Measurements from ENCODE around the gene MMS22L. TPM values are rescaled to one million over a fixed set of nuclear protein-coding genes. Genes with fewer than 3 reads are reported as not detected.

Gene MMS22L
- total and polyA plus RNA-seq, 5 donors from 2014 or later: 3.8 to 14.3 (median 6.9) TPM

DNA sequence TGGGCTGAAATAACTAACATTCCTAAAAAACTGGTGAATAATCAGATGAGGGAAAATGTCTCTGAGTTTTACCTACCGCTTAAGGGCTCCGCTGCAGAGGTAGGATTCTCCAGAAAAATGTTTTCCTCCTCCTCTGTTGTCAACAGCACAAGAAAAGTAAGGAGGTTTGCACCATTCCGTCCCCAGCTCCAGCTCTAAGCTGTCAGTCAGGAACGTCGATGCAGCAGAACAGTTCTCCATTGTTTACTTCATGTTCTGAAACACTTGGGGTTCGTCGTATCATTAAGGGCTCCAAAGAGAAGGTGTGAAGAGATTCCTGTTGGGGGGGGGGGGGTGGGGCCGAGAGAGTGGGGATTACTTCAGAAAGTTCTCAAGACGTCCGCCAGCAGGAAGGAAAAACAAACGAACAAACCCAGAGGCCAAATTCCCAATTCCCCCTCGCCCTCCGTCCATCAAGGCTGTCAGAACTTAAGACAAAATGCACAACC is 734 bp downstream of the MMS22L start:
- H3K27me3 ChIP-seq (ENCODE audit: control insufficient read depth, insufficient read depth, low read length): no peaks in the 10 kb centered on the region
- no peak overlapping the region for H3K27ac ChIP-seq (ENCODE audit: insufficient read depth, low read length, poor library complexity, severe bottlenecking)
- H3K27me3 Mint-ChIP-seq: no peaks in the 10 kb centered on the region
- DNase-seq: no peak
- H3K36me3 ChIP-seq (ENCODE audit: control insufficient read depth, insufficient read depth, low read length): peaks cover 6% of the 10 kb centered on the region
- H3K4me3 Mint-ChIP-seq: peak overlapping the region; percentile 96 to 99 (median 97)
- H3K4me1 Mint-ChIP-seq: peaks cover 21 to 45% (median 30%) of the 10 kb centered on the region in 4 donors
- no peak for ATAC-seq (ENCODE audit: low read depth in 2 of 2)
- H3K9me3 ChIP-seq (ENCODE audit: control insufficient read depth in 2 of 2, low read length in 2 of 2): no peaks in the 10 kb centered on the region
- H3K4me1 ChIP-seq (ENCODE audit: control insufficient read depth, insufficient read depth, low read length, poor library complexity, severe bottlenecking): peaks cover 13% of the 10 kb centered on the region
- H3K4me3 ChIP-seq (ENCODE audit: low read depth, low read length): peak overlapping the region; percentile 95
- peaks cover 11% of the 10 kb centered on the region for H3K36me3 Mint-ChIP-seq
- peak overlapping the region; percentile 86 to 95 (median 88) for H3K27ac Mint-ChIP-seq
- peaks cover 0 to 1% (median 0%) of the 10 kb centered on the region in 7 donors for H3K9me3 Mint-ChIP-seq

DNA sequence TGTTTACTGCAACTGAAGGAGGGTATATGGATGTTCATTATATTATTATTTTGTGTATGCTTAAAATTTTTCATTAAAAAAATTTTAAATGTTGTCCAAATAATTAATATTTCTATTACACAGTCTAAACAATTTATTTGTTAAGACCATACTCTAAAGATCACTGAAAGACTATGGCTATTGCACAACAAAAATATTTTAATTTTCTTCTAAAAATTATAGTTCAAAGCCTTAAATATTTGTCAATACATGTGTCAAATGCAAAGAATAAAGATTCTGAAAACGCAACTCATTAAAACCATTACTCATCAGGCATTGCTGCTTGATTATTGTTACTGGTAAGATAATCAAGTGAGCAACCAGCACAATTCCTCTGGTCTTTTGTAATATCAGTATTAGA is 2.2 kb downstream of the MMS22L start:
- DNase-seq: no peak
- no peak for ATAC-seq (ENCODE audit: low read depth in 2 of 2)
- Histone ChIP-seq H3K27ac (ENCODE audit: insufficient read depth, low read length, poor library complexity, severe bottlenecking) (no peak overlapping the region), H3K36me3 (ENCODE audit: control insufficient read depth, insufficient read depth, low read length) (peaks cover 6% of the 10 kb centered on the region), H3K4me3 (ENCODE audit: low read depth, low read length) (peak overlapping the region; percentile 95), H3K9me3 (ENCODE audit: control insufficient read depth in 2 of 2, low read length in 2 of 2) (no peaks in the 10 kb centered on the region), H3K27me3 (ENCODE audit: control insufficient read depth, insufficient read depth, low read length) (no peaks in the 10 kb centered on the region), H3K4me1 (ENCODE audit: control insufficient read depth, insufficient read depth, low read length, poor library complexity, severe bottlenecking) (peaks cover 13% of the 10 kb centered on the region)
- Mint-ChIP-seq H3K9me3 (peaks cover 0 to 1% (median 0%) of the 10 kb centered on the region in 7 donors), H3K4me3 (peak overlapping the region in 3 of 4 donors; percentile 56 to 98 (median 96)), H3K36me3 (peaks cover 19% of the 10 kb centered on the region), H3K4me1 (peaks cover 27 to 49% (median 30%) of the 10 kb centered on the region in 4 donors), H3K27ac (no peak overlapping the region), H3K27me3 (no peaks in the 10 kb centered on the region)

DNA sequence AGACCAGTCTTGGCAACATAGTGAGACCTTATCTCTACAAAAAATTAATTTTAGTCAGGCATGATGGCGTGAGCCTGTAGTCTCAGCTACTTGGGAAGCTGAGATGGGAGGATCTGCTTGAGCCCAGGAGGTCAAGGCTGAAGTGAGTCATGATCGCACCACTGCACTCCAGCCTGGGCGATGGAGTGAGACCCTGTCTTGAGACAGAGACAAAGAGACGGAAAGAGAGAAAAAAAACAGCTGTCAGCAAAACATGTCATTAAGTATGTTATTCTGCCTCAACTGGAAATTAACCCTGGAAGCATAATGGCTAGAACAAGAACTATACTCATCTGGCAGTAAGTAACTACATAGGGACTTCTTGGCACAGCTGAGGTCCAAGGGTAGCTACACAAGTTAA is 7.2 kb downstream of the MMS22L start:
- DNase-seq (no peak), ATAC-seq (ENCODE audit: low read depth in 2 of 2) (no peak)
- peaks cover 35% of the 10 kb centered on the region for H3K36me3 Mint-ChIP-seq
- Histone ChIP-seq H3K27ac (ENCODE audit: insufficient read depth, low read length, poor library complexity, severe bottlenecking) (no peak overlapping the region), H3K9me3 (ENCODE audit: control insufficient read depth in 2 of 2, low read length in 2 of 2) (no peaks in the 10 kb centered on the region), H3K4me3 (ENCODE audit: low read depth, low read length) (no peak overlapping the region), H3K36me3 (ENCODE audit: control insufficient read depth, insufficient read depth, low read length) (peaks cover 27% of the 10 kb centered on the region), H3K27me3 (ENCODE audit: control insufficient read depth, insufficient read depth, low read length) (no peaks in the 10 kb centered on the region), H3K4me1 (ENCODE audit: control insufficient read depth, insufficient read depth, low read length, poor library complexity, severe bottlenecking) (peaks cover under 1% of the 10 kb centered on the region)
- H3K4me1 Mint-ChIP-seq: peaks cover 13 to 25% (median 20%) of the 10 kb centered on the region in 4 donors
- H3K27ac Mint-ChIP-seq: no peak overlapping the region
- no peaks in the 10 kb centered on the region for H3K27me3 Mint-ChIP-seq
- H3K9me3 Mint-ChIP-seq: no peaks in the 10 kb centered on the region
- no peak overlapping the region for H3K4me3 Mint-ChIP-seq

DNA sequence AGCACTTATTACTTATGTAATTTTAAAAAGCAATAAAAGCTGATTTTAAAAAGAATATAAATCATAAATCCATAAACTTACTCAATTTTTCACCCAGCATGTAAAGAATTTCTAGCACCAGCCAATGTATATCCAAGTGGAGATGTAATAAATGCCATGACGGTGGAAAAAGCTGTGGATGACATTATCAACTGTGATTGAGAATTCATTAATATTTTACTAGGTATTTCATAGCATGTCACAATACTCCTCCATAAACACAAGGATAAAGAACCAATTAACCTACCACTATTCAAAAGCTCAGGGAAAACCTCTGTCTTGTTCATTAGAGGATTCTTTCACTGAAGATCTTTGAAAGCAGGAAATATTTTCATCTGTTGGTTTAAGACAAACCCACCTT is 13.2 kb downstream of the MMS22L start:
- H3K36me3 Mint-ChIP-seq: peaks cover 43% of the 10 kb centered on the region
- no peak overlapping the region for H3K27ac Mint-ChIP-seq
- DNase-seq (no peak), ATAC-seq (ENCODE audit: low read depth in 2 of 2) (no peak)
- H3K4me1 ChIP-seq (ENCODE audit: control insufficient read depth, insufficient read depth, low read length, poor library complexity, severe bottlenecking): no peaks in the 10 kb centered on the region
- H3K4me3 ChIP-seq (ENCODE audit: low read depth, low read length): no peak overlapping the region
- H3K9me3 ChIP-seq (ENCODE audit: control insufficient read depth in 2 of 2, low read length in 2 of 2): no peaks in the 10 kb centered on the region
- peaks cover 0 to 3% (median 0%) of the 10 kb centered on the region in 7 donors for H3K9me3 Mint-ChIP-seq
- no peak overlapping the region for H3K27ac ChIP-seq (ENCODE audit: insufficient read depth, low read length, poor library complexity, severe bottlenecking)
- no peak overlapping the region for H3K4me3 Mint-ChIP-seq
- H3K4me1 Mint-ChIP-seq: peaks cover 9 to 36% (median 23%) of the 10 kb centered on the region in 4 donors
- H3K36me3 ChIP-seq (ENCODE audit: control insufficient read depth, insufficient read depth, low read length): peaks cover 34% of the 10 kb centered on the region
- H3K27me3 ChIP-seq (ENCODE audit: control insufficient read depth, insufficient read depth, low read length): no peaks in the 10 kb centered on the region
- H3K27me3 Mint-ChIP-seq: no peaks in the 10 kb centered on the region

GRCh38 chr6:97262676-97263075 is 20.3 kb downstream of the MMS22L start:
- Mint-ChIP-seq H3K4me3 (no peak overlapping the region), H3K4me1 (peaks cover 0 to 9% (median 4%) of the 10 kb centered on the region in 4 donors), H3K9me3 (peaks cover 0 to 4% (median 0%) of the 10 kb centered on the region in 7 donors), H3K27ac (no peak overlapping the region), H3K27me3 (no peaks in the 10 kb centered on the region), H3K36me3 (peaks cover 54% of the 10 kb centered on the region)
- DNase-seq (no peak), ATAC-seq (ENCODE audit: low read depth in 2 of 2) (no peak)
- Histone ChIP-seq H3K27ac (ENCODE audit: insufficient read depth, low read length, poor library complexity, severe bottlenecking) (no peak overlapping the region), H3K36me3 (ENCODE audit: control insufficient read depth, insufficient read depth, low read length) (peaks cover 31% of the 10 kb centered on the region), H3K27me3 (ENCODE audit: control insufficient read depth, insufficient read depth, low read length) (no peaks in the 10 kb centered on the region), H3K4me3 (ENCODE audit: low read depth, low read length) (no peak overlapping the region), H3K4me1 (ENCODE audit: control insufficient read depth, insufficient read depth, low read length, poor library complexity, severe bottlenecking) (no peaks in the 10 kb centered on the region), H3K9me3 (ENCODE audit: control insufficient read depth in 2 of 2, low read length in 2 of 2) (no peaks in the 10 kb centered on the region)

GRCh38 chr6:97246842-97247241 is 36.2 kb downstream of the MMS22L start:
- Mint-ChIP-seq H3K27ac (no peak overlapping the region), H3K9me3 (peaks cover 0 to 8% (median 0%) of the 10 kb centered on the region in 7 donors), H3K27me3 (no peaks in the 10 kb centered on the region), H3K36me3 (peaks cover 34% of the 10 kb centered on the region), H3K4me3 (no peak overlapping the region), H3K4me1 (peaks cover 0 to 3% (median 0%) of the 10 kb centered on the region in 4 donors)
- DNase-seq: no peak
- ATAC-seq (ENCODE audit: low read depth in 2 of 2): no peak
- Histone ChIP-seq H3K27me3 (ENCODE audit: control insufficient read depth, insufficient read depth, low read length) (no peaks in the 10 kb centered on the region), H3K27ac (ENCODE audit: insufficient read depth, low read length, poor library complexity, severe bottlenecking) (no peak overlapping the region), H3K4me3 (ENCODE audit: low read depth, low read length) (no peak overlapping the region), H3K36me3 (ENCODE audit: control insufficient read depth, insufficient read depth, low read length) (peaks cover 19% of the 10 kb centered on the region), H3K9me3 (ENCODE audit: control insufficient read depth in 2 of 2, low read length in 2 of 2) (peaks cover 0 to 2% of the 10 kb centered on the region in 2 experiments), H3K4me1 (ENCODE audit: control insufficient read depth, insufficient read depth, low read length, poor library complexity, severe bottlenecking) (no peaks in the 10 kb centered on the region)

- Histone ChIP-seq H3K27ac (ENCODE audit: insufficient read depth, low read length, poor library complexity, severe bottlenecking) (no peak overlapping the region), H3K4me3 (ENCODE audit: low read depth, low read length) (no peak overlapping the region), H3K9me3 (ENCODE audit: control insufficient read depth in 2 of 2, low read length in 2 of 2) (peaks cover 0 to 2% of the 10 kb centered on the region in 2 experiments), H3K4me1 (ENCODE audit: control insufficient read depth, insufficient read depth, low read length, poor library complexity, severe bottlenecking) (no peaks in the 10 kb centered on the region), H3K36me3 (ENCODE audit: control insufficient read depth, insufficient read depth, low read length) (peaks cover 14% of the 10 kb centered on the region), H3K27me3 (ENCODE audit: control insufficient read depth, insufficient read depth, low read length) (no peaks in the 10 kb centered on the region)
- ATAC-seq (ENCODE audit: low read depth in 2 of 2) (no peak), DNase-seq (no peak)
- Mint-ChIP-seq H3K9me3 (peaks cover 0 to 14% (median 2%) of the 10 kb centered on the region in 7 donors), H3K4me1 (peaks cover 0 to 6% (median 1%) of the 10 kb centered on the region in 4 donors), H3K27ac (no peak overlapping the region), H3K4me3 (no peak overlapping the region), H3K27me3 (no peaks in the 10 kb centered on the region), H3K36me3 (peaks cover 42% of the 10 kb centered on the region)
Measured at GRCh38 chr6:97240222-97240621, 42.8 kb downstream of the MMS22L start.

GRCh38 chr6:97231911-97232310 is 51.1 kb downstream of the MMS22L start:
- no peaks in the 10 kb centered on the region for H3K27me3 Mint-ChIP-seq
- DNase-seq (no peak), ATAC-seq (ENCODE audit: low read depth in 2 of 2) (no peak)
- H3K36me3 Mint-ChIP-seq: peaks cover 43% of the 10 kb centered on the region
- no peak overlapping the region for H3K4me3 ChIP-seq (ENCODE audit: low read depth, low read length)
- H3K27ac ChIP-seq (ENCODE audit: insufficient read depth, low read length, poor library complexity, severe bottlenecking): no peak overlapping the region
- no peaks in the 10 kb centered on the region for H3K9me3 ChIP-seq (ENCODE audit: control insufficient read depth in 2 of 2, low read length in 2 of 2)
- H3K27me3 ChIP-seq (ENCODE audit: control insufficient read depth, insufficient read depth, low read length): no peaks in the 10 kb centered on the region
- no peak overlapping the region for H3K4me3 Mint-ChIP-seq
- no peak overlapping the region for H3K27ac Mint-ChIP-seq
- H3K9me3 Mint-ChIP-seq: peaks cover 0 to 7% (median 0%) of the 10 kb centered on the region in 7 donors
- H3K36me3 ChIP-seq (ENCODE audit: control insufficient read depth, insufficient read depth, low read length): no peaks in the 10 kb centered on the region
- H3K4me1 ChIP-seq (ENCODE audit: control insufficient read depth, insufficient read depth, low read length, poor library complexity, severe bottlenecking): no peaks in the 10 kb centered on the region
- peaks cover 2 to 7% (median 5%) of the 10 kb centered on the region in 4 donors for H3K4me1 Mint-ChIP-seq

Data from CD4-positive, CD25-positive, alpha-beta regulatory T cell (primary cell).